ENCODE data around the gene ARHGEF6.

Gene ARHGEF6

GRCh38 chrX:136745215-136746173 lies 35.2 kb downstream of the ARHGEF6 start:
- DNase-seq, result no peak

DNA sequence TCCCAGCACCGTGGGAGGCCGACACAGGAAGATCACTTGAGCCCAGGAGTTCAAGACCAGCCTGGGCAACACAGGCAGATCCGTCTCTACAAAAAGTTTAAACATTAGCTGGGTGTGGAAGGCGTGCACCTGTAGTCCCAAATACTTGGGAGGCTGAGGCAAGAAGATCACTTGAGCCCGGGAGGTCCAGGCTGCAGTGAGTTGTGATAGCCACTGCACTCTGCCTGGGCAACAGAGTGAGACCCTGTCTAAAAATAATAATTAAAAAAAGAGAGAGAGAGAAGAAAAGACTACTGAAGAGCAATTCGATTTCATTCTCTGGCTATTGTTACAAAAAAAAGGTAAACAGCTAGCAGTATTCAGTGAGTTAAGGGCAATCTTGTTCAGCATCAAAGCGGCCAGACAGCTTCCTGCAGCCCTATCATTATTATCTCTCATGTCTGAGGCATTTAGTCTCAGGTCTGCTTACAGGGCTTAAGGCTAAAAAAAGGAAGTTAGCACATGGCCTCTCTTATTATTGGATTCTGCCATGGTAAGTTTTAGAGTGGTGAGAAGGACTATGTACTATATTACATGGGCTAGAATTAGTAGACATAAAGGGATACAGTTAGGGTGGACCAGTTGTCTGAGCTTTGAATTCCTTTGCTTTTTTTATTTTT lies 37.9 kb downstream of the ARHGEF6 start:
- DNase-seq, result no peak

GRCh38 chrX:136738049-136738729 lies 42.5 kb downstream of the ARHGEF6 start:
- DNase-seq, result no peak

DNA sequence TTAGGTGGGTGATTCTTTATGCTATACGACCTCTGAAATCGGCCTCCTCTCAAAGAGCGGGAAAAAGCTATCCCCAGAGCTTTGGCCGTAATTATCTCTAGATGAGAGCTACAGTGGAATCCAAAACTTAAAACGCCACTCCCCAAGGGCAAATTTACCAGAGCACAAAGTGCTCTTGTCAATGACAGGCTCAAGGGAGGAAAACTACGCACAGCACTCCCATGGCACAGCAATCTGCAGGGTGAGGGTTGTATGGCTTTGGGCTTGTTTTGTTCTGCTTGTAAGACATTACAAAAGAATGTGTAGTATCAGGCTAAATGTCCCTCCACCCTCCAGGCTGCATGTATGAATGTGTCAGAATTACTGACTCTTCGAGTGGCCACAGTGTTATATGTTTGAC lies 44.0 kb downstream of the ARHGEF6 start:
- DNase-seq, result no peak

GRCh38 chrX:136735601-136736000 lies 45.1 kb downstream of the ARHGEF6 start:
- DNase-seq, result no peak

GRCh38 chrX:136733613-136734012 lies 47.1 kb downstream of the ARHGEF6 start:
- DNase-seq, result no peak

DNA sequence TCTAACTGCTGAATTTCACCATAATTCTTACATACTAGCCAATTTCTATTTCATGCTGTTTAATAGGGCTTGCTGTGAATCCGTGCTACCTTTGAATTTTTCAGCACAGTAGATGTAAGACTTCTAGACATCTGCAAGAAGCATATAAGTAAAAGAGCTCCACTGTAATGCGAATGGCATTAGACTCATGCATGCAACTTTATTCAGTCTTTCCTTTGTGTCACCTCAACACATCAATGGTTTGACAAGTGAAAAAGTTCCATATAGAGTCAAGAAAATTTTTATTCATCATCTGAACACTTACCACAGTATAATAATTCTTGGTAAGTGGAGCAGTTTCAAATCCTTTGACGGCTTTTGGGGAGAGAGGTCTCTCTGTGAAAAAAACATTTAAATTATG lies 48.9 kb downstream of the ARHGEF6 start:
- no peak for DNase-seq

DNA sequence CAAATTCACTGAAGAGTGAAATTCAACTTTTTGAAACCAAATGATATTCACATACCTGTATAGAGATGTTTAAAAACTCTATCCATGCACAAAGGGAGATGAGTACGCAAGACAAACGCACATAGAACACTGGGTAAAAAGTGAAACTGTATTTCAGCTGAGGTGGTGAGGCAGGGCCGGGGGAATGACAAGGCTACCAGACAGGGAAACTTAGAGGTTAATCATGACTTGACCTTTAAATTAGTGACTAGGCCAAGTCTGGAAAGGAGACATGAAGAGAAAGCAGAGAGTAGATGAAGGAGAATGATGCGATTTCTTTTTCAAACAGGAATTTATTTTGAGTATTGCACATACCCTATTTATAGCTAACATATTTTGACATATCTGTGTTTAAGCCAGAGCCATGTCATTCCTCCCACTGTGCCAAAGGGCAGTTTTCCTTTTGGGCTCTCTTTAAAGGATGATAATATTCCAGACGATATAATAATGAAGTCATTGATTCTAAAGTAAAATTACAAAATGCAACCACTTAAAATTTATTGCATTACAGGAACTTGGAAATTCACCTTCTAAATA lies 49.4 kb downstream of the ARHGEF6 start:
- DNase-seq, result peak; percentile 9

DNA sequence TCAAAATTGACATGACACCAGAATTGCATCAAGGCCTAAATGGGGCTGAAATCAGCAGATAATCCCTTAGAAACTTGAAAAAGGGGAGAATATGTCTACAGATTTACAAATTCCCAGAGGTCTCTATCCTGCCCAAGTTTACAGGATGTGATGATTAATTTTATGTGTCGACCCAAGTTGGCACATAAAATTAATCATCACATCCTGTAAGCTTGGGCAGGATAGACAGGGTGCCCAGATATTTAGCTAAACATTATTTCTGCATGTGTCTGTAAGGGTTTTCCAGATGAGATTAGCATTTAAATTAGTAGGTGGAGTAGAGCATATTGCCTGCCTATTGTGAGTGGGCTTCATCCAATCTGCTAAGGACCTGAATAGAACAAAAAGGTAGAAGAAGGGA lies 52.3 kb downstream of the ARHGEF6 start:
- no peak for DNase-seq

- DNase-seq, result no peak
Observed at GRCh38 chrX:136725441-136726104, 55.2 kb downstream of the ARHGEF6 start.

DNA sequence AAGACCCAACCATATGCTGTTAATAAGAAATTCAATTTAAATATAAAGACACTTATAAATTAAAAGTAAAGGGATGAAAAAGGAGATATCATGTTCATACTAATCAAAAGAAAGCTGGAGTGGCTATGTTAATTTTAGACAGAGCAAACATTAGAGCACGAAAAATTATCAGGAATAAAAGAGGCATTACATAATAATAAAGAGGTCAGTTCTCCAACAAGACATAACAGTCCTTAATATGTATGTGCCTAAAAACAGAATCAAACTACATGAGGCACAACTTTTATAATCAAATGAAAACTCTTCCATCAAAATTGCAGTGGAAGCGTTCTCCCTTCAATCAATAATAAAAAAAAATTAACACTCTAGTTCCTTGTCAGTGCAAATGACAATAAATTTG lies 62.6 kb downstream of the ARHGEF6 start:
- DNase-seq, result no peak

GRCh38 chrX:136714626-136715599 lies 65.8 kb downstream of the ARHGEF6 start:
- DNase-seq, result no peak

DNA sequence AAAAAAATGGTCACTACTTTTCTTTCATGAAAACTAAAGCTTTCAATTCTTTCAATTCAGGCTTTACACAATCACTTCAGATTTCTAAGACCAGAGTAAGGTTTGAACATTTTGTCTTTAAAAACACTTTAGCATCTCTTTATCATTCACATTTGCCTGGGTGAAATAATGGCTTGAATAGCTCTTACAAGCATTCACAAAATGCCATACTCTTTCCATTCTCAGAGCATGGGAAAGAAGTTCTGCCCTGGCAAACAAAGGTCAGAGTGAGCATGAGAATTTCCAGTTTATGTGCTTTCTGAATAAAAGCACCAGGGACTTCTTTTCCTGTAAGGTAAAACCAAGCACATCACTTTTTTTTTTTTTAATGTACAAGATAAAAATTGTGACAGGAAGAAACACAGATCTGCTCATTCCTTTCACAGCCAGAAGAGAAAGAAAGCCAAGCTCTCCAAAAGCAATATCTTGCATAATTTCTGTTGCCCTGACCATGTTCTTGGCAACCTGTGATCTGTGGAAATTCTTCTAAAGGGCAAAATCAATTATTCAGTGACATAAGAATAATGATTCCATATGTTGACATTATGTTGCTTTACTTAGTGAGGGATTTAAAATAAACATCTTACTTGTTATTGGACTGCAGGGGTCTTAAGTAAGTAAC lies 68.0 kb downstream of the ARHGEF6 start:
- no peak for DNase-seq

DNA sequence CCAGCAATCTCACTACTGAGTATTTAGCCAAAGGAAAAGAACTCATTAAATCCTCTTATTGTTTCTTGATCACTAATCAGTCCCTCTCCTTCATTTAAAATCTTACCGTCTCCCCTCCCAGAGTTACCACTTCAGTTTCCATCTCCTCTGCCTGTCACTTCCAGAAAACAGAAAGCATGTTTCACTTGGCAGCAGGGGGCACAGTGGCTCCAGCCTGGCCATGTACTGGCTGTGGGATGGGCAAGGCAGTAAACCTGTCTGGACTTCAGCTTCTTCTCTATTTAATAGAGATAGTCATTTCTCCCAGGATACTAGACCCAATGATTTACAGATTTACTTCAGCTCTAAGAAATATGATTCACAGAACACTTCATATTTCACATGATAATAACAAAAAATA lies 69.6 kb downstream of the ARHGEF6 start:
- DNase-seq, result peak; percentile 23

- DNase-seq, result peak; percentile 25
Observed at GRCh38 chrX:136710325-136710951, 70.3 kb downstream of the ARHGEF6 start.

- DNase-seq, result no peak
Observed at GRCh38 chrX:136708348-136708747, 72.4 kb downstream of the ARHGEF6 start.

DNA sequence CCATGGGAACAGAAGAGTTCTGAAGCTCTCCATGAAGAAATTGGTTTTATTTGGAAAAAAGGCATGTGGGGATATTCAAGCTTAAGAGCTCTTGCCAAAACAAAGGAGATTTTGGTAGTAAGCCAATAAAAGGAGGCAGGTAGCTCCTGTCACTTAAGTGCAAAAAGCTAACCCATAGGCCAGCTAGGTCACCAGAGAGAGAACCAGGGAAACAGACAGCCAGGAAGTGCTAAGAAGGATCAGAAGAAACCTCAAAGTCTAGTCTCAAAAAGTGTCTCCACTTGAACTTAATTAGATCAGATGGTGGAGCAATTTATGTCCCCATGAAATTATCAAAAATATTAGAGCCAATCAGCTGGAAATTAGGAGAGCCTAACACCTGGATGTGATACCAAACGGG lies 83.6 kb downstream of the ARHGEF6 start:
- DNase-seq, result no peak

DNA sequence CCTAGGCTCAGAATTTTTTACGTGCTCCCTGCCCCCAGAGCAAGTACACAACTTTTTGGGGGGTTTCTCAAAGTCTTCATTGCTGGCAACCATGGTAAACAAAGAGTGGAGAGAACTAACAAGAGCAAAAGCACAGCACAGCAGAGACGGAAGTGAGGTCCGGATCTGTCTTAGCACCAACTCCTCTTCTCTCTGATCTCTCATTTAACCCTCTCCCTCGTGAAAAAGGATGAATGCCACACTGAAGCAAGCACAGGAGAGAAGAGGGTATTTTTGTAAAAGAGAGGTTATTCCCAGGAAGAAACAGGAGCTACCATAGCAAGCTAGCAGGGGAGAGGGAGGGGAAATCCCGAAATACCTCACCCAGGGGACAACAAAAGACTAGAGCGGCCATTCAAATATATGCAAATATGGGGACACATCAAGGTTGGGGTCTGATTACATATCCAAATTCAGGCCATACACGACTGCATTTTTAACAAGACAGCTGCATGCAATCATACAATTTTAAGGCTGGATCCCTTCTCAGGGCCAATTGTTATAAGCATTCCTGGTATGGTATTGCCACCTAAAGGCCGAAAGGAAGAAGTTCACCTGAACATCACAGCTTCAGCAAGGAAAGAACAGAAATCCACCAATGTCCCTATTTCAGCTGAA lies 86.2 kb downstream of the ARHGEF6 start:
- DNase-seq, result no peak

- DNase-seq, result no peak
Observed at GRCh38 chrX:136692271-136692670, 88.5 kb downstream of the ARHGEF6 start.
